Body of pancreas (tissue), 4 donors: Measurements from ENCODE around the gene LRRC15. TPM values are rescaled to one million over a fixed set of nuclear protein-coding genes. Genes with fewer than 3 reads are reported as not detected.

Experiments
- ATAC-seq: fragments of 150-250 bp; one replicate; pipeline ENCODE4 v1.9.1; 2016
- DNase-seq, 4 donors: peaks; one replicate each; pipeline ENCODE4 v3.0.0-alpha.2; 2019
- H3K27ac ChIP-seq, 4 donors: fragments of 200-600 bp; sonication (generic); 1 replicate in 3 of 4; 2 replicates in 1 of 4; pipeline versions ENCODE4 v1.5.1 to v1.6.1; 2016 to 2019; ENCODE audit warnings: mild to moderate bottlenecking in 1 of 4, mixed read lengths in 1 of 4, moderate library complexity in 1 of 4
- H3K27me3 ChIP-seq, 2 donors: fragments of 200-600 bp; sonication (generic); one replicate each; pipeline ENCODE4 v1.6.0; 2016; ENCODE audit warnings: mild to moderate bottlenecking in 1 of 2
- H3K36me3 ChIP-seq, 2 donors: fragments of 200-600 bp; sonication (generic); replicated peaks in 1 of 2; 2 replicates each; pipeline ENCODE4 v1.5.1; 2016; ENCODE audit warnings: low read depth in 2 of 2; ENCODE audit not compliant: insufficient read depth in 1 of 2
- H3K4me1 ChIP-seq: fragments of 200-600 bp; sonication (generic); one replicate; pipeline ENCODE4 v1.6.0; 2016
- H3K4me3 ChIP-seq, 2 donors: fragments of 200-600 bp; sonication (generic); 1 replicate in 1 of 2; 2 replicates in 1 of 2; pipeline ENCODE4 v1.5.1; 2016 to 2019
- H3K9me3 ChIP-seq, 3 donors: fragments of 200-600 bp; sonication (generic); 1 replicate in 2 of 3; 2 replicates in 1 of 3; pipeline ENCODE4 v1.5.1; 2016
- CTCF ChIP-seq, 7 experiments: fragments of 450-650 bp in 4 of 7; fragments of 200-600 bp in 3 of 7; sonication (generic) in 3 of 7; IDR thresholded peaks; one replicate each; pipeline ENCODE4 v1.5.1; 2016 to 2019; ENCODE audit warnings: antibody characterized with exemption in 7 of 7
- POLR2A ChIP-seq, 3 donors: fragments of 450-650 bp; IDR thresholded peaks; one replicate each; pipeline ENCODE4 v1.6.1; 2016; ENCODE audit warnings: antibody characterized with exemption in 3 of 3, mild to moderate bottlenecking in 2 of 3
- WGBS, 2 donors: methylation state at CpG; one replicate each; pipeline ENCODE4 v1.1.5; 2017; 5-methylcytosine and 5-hydroxymethylcytosine counted together
- intact Hi-C: fragments of 100-400 bp; cut with DNase I; formaldehyde crosslinking; loops from one replicate; pipeline ENCODE4 v1.15.1; 2023
- total RNA-seq, 2 donors: library from RNA; depleted of rRNA; stranded (reverse); fragments of >200 nt; gene quantifications; one replicate each; pipeline ENCODE4 v1.1.0, GENCODE V29; 2016

The LRRC15 gene
- total RNA-seq, 2 donors from 2014 or later = 0.26 TPM; not detected in 1

- no peak for ATAC-seq
- H3K27me3 ChIP-seq = peaks cover 0 to 5% of the 10 kb centered on the region in 2 donors
- no peak for DNase-seq
- WGBS, 2 donors = 73 to 82% methylated on average over 10 of the region's 10 CpGs
- TF ChIP-seq POLR2A (IDR thresholded peaks at IDR 0.05) (no peak), CTCF (IDR thresholded peaks at IDR 0.05) (no peak)
- peaks cover 23% of the 10 kb centered on the region for H3K4me1 ChIP-seq
- intact Hi-C loops = loop anchor here (10.0 kb wide), 1 partner anchor 665 kb away; no protein-coding TSS in a partner anchor
- no peaks in the 10 kb centered on the region for H3K9me3 ChIP-seq
- no peak overlapping the region for H3K27ac ChIP-seq
- no peak overlapping the region for H3K4me3 ChIP-seq
- H3K36me3 ChIP-seq = no peaks in the 10 kb centered on the region
These were observed 39.4 kb downstream of the LRRC15 start for GRCh38 chr3:194330160-194330559.

GRCh38 chr3:194329583-194329965, 40.0 kb downstream of the LRRC15 start:
- no peak for ATAC-seq
- 77 to 82% methylated on average over 7 of the region's 7 CpGs for WGBS, 2 donors
- no peak for DNase-seq

GRCh38 chr3:194328942-194329582, 40.5 kb downstream of the LRRC15 start:
- intact Hi-C loops = no loop called here
- peaks cover 25% of the 10 kb centered on the region for H3K4me1 ChIP-seq
- no peak overlapping the region for H3K4me3 ChIP-seq
- no peaks in the 10 kb centered on the region for H3K9me3 ChIP-seq
- H3K36me3 ChIP-seq = no peaks in the 10 kb centered on the region
- ATAC-seq (no peak), DNase-seq (no peak)
- WGBS, 2 donors = 84 to 86% methylated on average over 14 of the region's 14 CpGs
- no peak overlapping the region for H3K27ac ChIP-seq
- H3K27me3 ChIP-seq = peaks cover 0 to 5% of the 10 kb centered on the region in 2 donors
- TF ChIP-seq CTCF (IDR thresholded peaks at IDR 0.05) (no peak), POLR2A (IDR thresholded peaks at IDR 0.05) (no peak)

More at GRCh38 chr3:194329583-194329965, 40.0 kb downstream of the LRRC15 start:
- Histone ChIP-seq H3K27me3 (peaks cover 0 to 5% of the 10 kb centered on the region in 2 donors), H3K4me3 (no peak overlapping the region), H3K27ac (no peak overlapping the region), H3K4me1 (peaks cover 23% of the 10 kb centered on the region), H3K9me3 (no peaks in the 10 kb centered on the region), H3K36me3 (no peaks in the 10 kb centered on the region)
- intact Hi-C loops = no loop called here
- TF ChIP-seq CTCF (IDR thresholded peaks at IDR 0.05) = no peak
- TF ChIP-seq POLR2A (IDR thresholded peaks at IDR 0.05) = no peak

GRCh38 chr3:194328053-194328657, 41.4 kb downstream of the LRRC15 start:
- intact Hi-C loops = no loop called here
- H3K27ac ChIP-seq = no peak overlapping the region
- no peaks in the 10 kb centered on the region for H3K36me3 ChIP-seq
- ATAC-seq (no peak), DNase-seq (peak in 1 of 4 donors; percentile 29)
- H3K4me1 ChIP-seq = peaks cover 21% of the 10 kb centered on the region
- no peak overlapping the region for H3K4me3 ChIP-seq
- H3K27me3 ChIP-seq = peaks cover 0 to under 1% of the 10 kb centered on the region in 2 donors
- no peaks in the 10 kb centered on the region for H3K9me3 ChIP-seq
- 82 to 85% methylated on average over 27 of the region's 27 CpGs for WGBS, 2 donors
- TF ChIP-seq CTCF (IDR thresholded peaks at IDR 0.05) (no peak), POLR2A (IDR thresholded peaks at IDR 0.05) (no peak)
